H1 (cell line): ENCODE measurements around the gene FBXW5. TPM values are rescaled to one million over a fixed set of nuclear protein-coding genes. Genes with fewer than 3 reads are reported as not detected.

ENCODE experiments used
- EZH2 ChIP-seq: fragments of 200-600 bp; sonication (generic); IDR thresholded peaks from 2 replicates; pipeline ENCODE4 v1.7.1; 2012; ENCODE audit warnings: low read depth, mild to moderate bottlenecking, moderate library complexity, low read length, inconsistent platforms; ENCODE audit not compliant: severe bottlenecking
- SP2 ChIP-seq: IDR thresholded peaks from 2 replicates; pipeline ENCODE4 v1.6.1; 2012; ENCODE audit warnings: mild to moderate bottlenecking, low read length, inconsistent platforms
- SP4 ChIP-seq: IDR thresholded peaks from 2 replicates; pipeline ENCODE4 v1.6.1; 2012; ENCODE audit warnings: low read length, inconsistent platforms
- polyA plus RNA-seq, 7 experiments: library from polyadenylated mRNA; depleted of rRNA in 3 of 7; stranded (reverse) in 5 of 7; unstranded in 2 of 7; fragments of >200 nt in 5 of 7; fragments of 200-250 nt in 2 of 7; gene quantifications; 1 replicate in 5 of 7; 2 replicates in 1 of 7; 4 replicates in 1 of 7; pipeline versions ENCODE4 v1.2.1 to v1.2.3, GENCODE V29; 2011 to 2013; ENCODE audit warnings: missing spikeins in 2 of 7, mixed read lengths in 2 of 7
- total RNA-seq: library from RNA; stranded (reverse); fragmentation: NEBNext Ultra II Directional; extraction: Animal tissue kit (Norgen Biotek cat#: 25700); gene quantifications from 2 replicates; pipeline ENCODE4 v1.2.1, GENCODE V29; 2021
- TF ChIP-seq, protein P1 (sequence below): IDR thresholded peaks from 2 replicates; pipeline ENCODE4 v1.6.1; 2012; ENCODE audit warnings: inconsistent platforms

Gene FBXW5
- total and polyA plus RNA-seq, 2 of the 8 experiments (the other 6 are each of a cell fraction or from before 2014, with no cell fraction given) = 49.0 to 71.0 TPM

DNA sequence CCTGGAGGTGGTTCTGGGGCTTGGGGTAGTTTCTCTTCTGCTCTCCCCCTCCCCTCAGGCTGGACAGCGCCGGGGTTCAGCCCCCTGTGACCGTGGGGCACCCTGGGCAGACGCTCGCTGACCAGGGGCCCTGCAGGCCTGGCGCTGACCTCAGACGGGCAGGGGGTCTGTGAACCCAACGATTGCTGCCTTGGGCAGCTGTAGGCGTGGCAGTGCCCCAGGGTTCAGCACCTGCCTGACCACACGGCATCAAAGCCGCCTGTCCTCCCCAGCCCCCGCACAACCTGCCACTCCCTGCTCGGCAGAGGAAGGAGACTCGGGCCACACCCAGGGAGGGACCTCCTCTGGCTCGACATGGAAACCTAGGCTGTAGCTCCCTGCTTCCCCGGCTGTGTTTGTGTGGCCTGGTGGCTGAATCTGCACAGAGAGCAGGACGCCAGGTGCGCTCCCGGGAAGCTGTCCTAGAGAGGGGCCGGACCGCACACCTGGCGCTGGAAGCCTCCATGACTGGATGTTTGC is 19.7 kb upstream of the FBXW5 start (continued):
- TF ChIP-seq SP2 (no peak), EZH2 (no peak), SP4 (no peak)
- TF ChIP-seq, protein P1, sequence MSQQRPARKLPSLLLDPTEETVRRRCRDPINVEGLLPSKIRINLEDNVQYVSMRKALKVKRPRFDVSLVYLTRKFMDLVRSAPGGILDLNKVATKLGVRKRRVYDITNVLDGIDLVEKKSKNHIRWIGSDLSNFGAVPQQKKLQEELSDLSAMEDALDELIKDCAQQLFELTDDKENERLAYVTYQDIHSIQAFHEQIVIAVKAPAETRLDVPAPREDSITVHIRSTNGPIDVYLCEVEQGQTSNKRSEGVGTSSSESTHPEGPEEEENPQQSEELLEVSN = no peak
- TF ChIP-seq, all 59 proteins: peak for 0
